ENCODE results near the gene PABPN1L. TPM values are rescaled to one million over a fixed set of nuclear protein-coding genes. Genes with fewer than 3 reads are reported as not detected.

The PABPN1L gene
- total and polyA plus RNA-seq, 12 donors = 0.21 TPM; not detected in 11

GRCh38 chr16:88865310-88865709 is 1.1 kb downstream of the PABPN1L start:
- no peak for ATAC-seq
- Histone ChIP-seq H3K36me3 (peaks cover 0 to 30% (median 14%) of the 10 kb centered on the region in 9 donors), H3K9me3 (no peaks in the 10 kb centered on the region), H3K27ac (no peak overlapping the region), H3K4me3 (no peak overlapping the region), H3K4me1 (peaks cover 0 to 6% (median 0%) of the 10 kb centered on the region in 9 donors), H3K27me3 (peaks cover 0 to 13% (median 3%) of the 10 kb centered on the region in 7 donors)
- WGBS, 2 donors = 84 to 85% methylated on average over 14 of the region's 14 CpGs
- intact Hi-C loops (cut with DNase I) = no loop called here
- no peak for TF ChIP-seq CTCF (IDR thresholded peaks at IDR 0.05)
- DNase-seq = no peak

- no peak overlapping the region for H3K4me3 ChIP-seq
- H3K27ac ChIP-seq = no peak overlapping the region
- WGBS, 2 donors = 84 to 85% methylated on average over 18 of the region's 18 CpGs
- H3K4me1 ChIP-seq = no peaks in the 10 kb centered on the region
- DNase-seq (no peak), ATAC-seq (no peak)
- intact Hi-C loops (cut with DNase I) = no loop called here
- peaks cover 0 to 10% (median 0%) of the 10 kb centered on the region in 7 donors for H3K27me3 ChIP-seq
- no peak for TF ChIP-seq CTCF (IDR thresholded peaks at IDR 0.05)
- no peaks in the 10 kb centered on the region for H3K9me3 ChIP-seq
- H3K36me3 ChIP-seq = peaks cover 0 to 38% (median 21%) of the 10 kb centered on the region in 9 donors
Measured at GRCh38 chr16:88864521-88864920, 1.9 kb downstream of the PABPN1L start.

GRCh38 chr16:88864099-88864498 is 2.4 kb downstream of the PABPN1L start:
- DNase-seq (no peak), ATAC-seq (no peak)
- no peak overlapping the region for H3K4me3 ChIP-seq
- WGBS, 2 donors = 88 to 89% methylated on average over 15 of the region's 15 CpGs
- H3K4me1 ChIP-seq = peaks cover 0 to 3% (median 0%) of the 10 kb centered on the region in 9 donors
- TF ChIP-seq CTCF (IDR thresholded peaks at IDR 0.05) = no peak
- intact Hi-C loops (cut with DNase I) = no loop called here
- no peaks in the 10 kb centered on the region for H3K9me3 ChIP-seq
- peaks cover 0 to 42% (median 21%) of the 10 kb centered on the region in 9 donors for H3K36me3 ChIP-seq
- peaks cover 0 to 10% (median 0%) of the 10 kb centered on the region in 7 donors for H3K27me3 ChIP-seq
- H3K27ac ChIP-seq = no peak overlapping the region

- ATAC-seq (no peak), DNase-seq (no peak)
- Histone ChIP-seq H3K9me3 (no peaks in the 10 kb centered on the region), H3K27ac (no peak overlapping the region), H3K4me3 (no peak overlapping the region), H3K4me1 (peaks cover 0 to 9% (median under 1%) of the 10 kb centered on the region in 9 donors), H3K36me3 (peaks cover 0 to 49% (median 21%) of the 10 kb centered on the region in 9 donors), H3K27me3 (peaks cover 0 to 10% (median 0%) of the 10 kb centered on the region in 7 donors)
- WGBS, 2 donors = 90 to 91% methylated on average over 13 of the region's 13 CpGs
- intact Hi-C loops (cut with DNase I) = no loop called here
- TF ChIP-seq CTCF (IDR thresholded peaks at IDR 0.05) = no peak
Measured at GRCh38 chr16:88863426-88863825, 3.0 kb downstream of the PABPN1L start.

Data from heart right ventricle (tissue), 16 donors.